ENCODE data around the gene ESPN.

The ESPN gene

GRCh38 chr1:6409733-6410132, 14.8 kb upstream of the ESPN start:
- TF ChIP-seq GLIS3 (CRISPR knock-in tag; IDR thresholded peaks at IDR 0.05) (no peak), ARNTL (CRISPR knock-in tag; IDR thresholded peaks at IDR 0.05; ENCODE audit: borderline replicate concordance, low read depth) (no peak), TCF4 (CRISPR knock-in tag; IDR thresholded peaks at IDR 0.05; ENCODE audit: borderline replicate concordance) (no peak), ESRRG (CRISPR knock-in tag; IDR thresholded peaks at IDR 0.05) (no peak), ZNF565 (CRISPR knock-in tag; conservative IDR thresholded peaks at IDR 0.05; ENCODE audit: low read depth) (no peak), ZFP30 (CRISPR knock-in tag; IDR thresholded peaks at IDR 0.05) (no peak), POU6F1 (CRISPR knock-in tag; IDR thresholded peaks at IDR 0.05; ENCODE audit: borderline replicate concordance, low read depth) (no peak), PPARA (CRISPR knock-in tag; IDR thresholded peaks at IDR 0.05; ENCODE audit: borderline replicate concordance) (no peak), ZFP3 (CRISPR knock-in tag; IDR thresholded peaks at IDR 0.05) (no peak)
- TF ChIP-seq, protein P1, sequence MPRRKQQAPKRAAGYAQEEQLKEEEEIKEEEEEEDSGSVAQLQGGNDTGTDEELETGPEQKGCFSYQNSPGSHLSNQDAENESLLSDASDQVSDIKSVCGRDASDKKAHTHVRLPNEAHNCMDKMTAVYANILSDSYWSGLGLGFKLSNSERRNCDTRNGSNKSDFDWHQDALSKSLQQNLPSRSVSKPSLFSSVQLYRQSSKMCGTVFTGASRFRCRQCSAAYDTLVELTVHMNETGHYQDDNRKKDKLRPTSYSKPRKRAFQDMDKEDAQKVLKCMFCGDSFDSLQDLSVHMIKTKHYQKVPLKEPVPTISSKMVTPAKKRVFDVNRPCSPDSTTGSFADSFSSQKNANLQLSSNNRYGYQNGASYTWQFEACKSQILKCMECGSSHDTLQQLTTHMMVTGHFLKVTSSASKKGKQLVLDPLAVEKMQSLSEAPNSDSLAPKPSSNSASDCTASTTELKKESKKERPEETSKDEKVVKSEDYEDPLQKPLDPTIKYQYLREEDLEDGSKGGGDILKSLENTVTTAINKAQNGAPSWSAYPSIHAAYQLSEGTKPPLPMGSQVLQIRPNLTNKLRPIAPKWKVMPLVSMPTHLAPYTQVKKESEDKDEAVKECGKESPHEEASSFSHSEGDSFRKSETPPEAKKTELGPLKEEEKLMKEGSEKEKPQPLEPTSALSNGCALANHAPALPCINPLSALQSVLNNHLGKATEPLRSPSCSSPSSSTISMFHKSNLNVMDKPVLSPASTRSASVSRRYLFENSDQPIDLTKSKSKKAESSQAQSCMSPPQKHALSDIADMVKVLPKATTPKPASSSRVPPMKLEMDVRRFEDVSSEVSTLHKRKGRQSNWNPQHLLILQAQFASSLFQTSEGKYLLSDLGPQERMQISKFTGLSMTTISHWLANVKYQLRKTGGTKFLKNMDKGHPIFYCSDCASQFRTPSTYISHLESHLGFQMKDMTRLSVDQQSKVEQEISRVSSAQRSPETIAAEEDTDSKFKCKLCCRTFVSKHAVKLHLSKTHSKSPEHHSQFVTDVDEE (CRISPR knock-in tag; IDR thresholded peaks at IDR 0.05), result no peak
- no peak for ATAC-seq

- ATAC-seq, result no peak
- TF ChIP-seq ZNF565 (CRISPR knock-in tag; conservative IDR thresholded peaks at IDR 0.05; ENCODE audit: low read depth), result no peak
- TF ChIP-seq ZFP30 (CRISPR knock-in tag; IDR thresholded peaks at IDR 0.05), result no peak
- TF ChIP-seq SNAI2 (CRISPR knock-in tag; IDR thresholded peaks at IDR 0.05), result no peak
Observed at GRCh38 chr1:6410248-6410893, 14.2 kb upstream of the ESPN start.

DNA sequence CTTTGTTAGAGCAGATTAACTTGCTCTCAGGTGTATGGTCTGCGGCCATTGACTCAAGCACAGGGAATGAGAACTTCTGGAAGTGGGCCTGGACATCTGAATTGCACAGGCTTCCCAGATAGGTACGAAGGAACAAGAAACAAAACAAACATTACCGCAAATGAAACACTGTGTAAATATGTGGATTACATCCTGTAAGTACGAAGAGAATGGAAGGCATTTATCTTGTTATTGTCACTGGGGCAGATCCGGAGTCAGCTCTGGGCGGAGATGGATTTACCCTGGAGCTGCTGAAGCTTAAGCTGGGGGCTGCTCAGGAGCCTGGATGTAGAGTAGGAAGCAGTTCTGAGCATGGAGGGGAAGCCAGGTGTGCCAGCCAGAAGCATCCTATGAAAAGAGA, 11.7 kb upstream of the ESPN start:
- no peak for ATAC-seq
- TF ChIP-seq ZNF565 (CRISPR knock-in tag; conservative IDR thresholded peaks at IDR 0.05; ENCODE audit: low read depth), result no peak
- no peak for TF ChIP-seq BACH2 (CRISPR knock-in tag; IDR thresholded peaks at IDR 0.05; ENCODE audit: borderline replicate concordance)
- TF ChIP-seq, protein P2, sequence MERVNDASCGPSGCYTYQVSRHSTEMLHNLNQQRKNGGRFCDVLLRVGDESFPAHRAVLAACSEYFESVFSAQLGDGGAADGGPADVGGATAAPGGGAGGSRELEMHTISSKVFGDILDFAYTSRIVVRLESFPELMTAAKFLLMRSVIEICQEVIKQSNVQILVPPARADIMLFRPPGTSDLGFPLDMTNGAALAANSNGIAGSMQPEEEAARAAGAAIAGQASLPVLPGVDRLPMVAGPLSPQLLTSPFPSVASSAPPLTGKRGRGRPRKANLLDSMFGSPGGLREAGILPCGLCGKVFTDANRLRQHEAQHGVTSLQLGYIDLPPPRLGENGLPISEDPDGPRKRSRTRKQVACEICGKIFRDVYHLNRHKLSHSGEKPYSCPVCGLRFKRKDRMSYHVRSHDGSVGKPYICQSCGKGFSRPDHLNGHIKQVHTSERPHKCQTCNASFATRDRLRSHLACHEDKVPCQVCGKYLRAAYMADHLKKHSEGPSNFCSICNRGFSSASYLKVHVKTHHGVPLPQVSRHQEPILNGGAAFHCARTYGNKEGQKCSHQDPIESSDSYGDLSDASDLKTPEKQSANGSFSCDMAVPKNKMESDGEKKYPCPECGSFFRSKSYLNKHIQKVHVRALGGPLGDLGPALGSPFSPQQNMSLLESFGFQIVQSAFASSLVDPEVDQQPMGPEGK (CRISPR knock-in tag; IDR thresholded peaks at IDR 0.05; ENCODE audit: borderline replicate concordance), result no peak
- no peak for TF ChIP-seq CREB5 (CRISPR knock-in tag; IDR thresholded peaks at IDR 0.05; ENCODE audit: low read depth)

DNA sequence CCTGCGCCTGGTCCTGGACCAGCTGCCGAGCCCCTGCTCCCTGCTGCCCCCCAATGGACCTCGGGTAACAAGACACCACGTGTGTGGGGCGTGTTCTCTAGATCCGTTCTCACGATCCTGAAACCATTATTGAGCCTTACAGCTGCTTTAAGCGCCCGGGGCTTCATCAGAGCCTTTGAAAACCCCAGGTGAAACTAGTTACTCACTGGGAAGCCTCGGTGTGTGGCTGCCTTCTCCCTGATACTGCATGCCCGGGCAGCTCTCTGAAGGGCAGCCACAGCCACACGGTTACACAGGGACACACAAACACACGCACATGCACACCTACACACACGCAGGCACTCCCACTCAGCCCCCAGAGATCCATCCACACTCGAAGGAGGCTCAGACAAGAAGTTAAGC, 10.1 kb upstream of the ESPN start:
- TF ChIP-seq ZC3H10 (CRISPR knock-in tag; IDR thresholded peaks at IDR 0.05) (no peak), TOX (CRISPR knock-in tag; IDR thresholded peaks at IDR 0.05; ENCODE audit: borderline replicate concordance) (no peak), ESRRG (CRISPR knock-in tag; IDR thresholded peaks at IDR 0.05) (no peak), BACH2 (CRISPR knock-in tag; IDR thresholded peaks at IDR 0.05; ENCODE audit: borderline replicate concordance) (no peak), ZFP30 (CRISPR knock-in tag; IDR thresholded peaks at IDR 0.05) (no peak), GLIS3 (CRISPR knock-in tag; IDR thresholded peaks at IDR 0.05) (no peak)
- TF ChIP-seq, protein P2 (CRISPR knock-in tag; IDR thresholded peaks at IDR 0.05; ENCODE audit: borderline replicate concordance), result no peak
- ATAC-seq, result peak; percentile 90
